Memory B cell (primary cell): Measurements from ENCODE around the gene CHPT1.
A peak's percentile ranks its signal among the peaks of the same experiment; 100 is the strongest.

Experiments used
- ATAC-seq: fragments of 150-1000 bp; cut with Tn5 transposase; 2 replicates; pipeline ENCODE4 v1.10.0; 2021; ENCODE audit warnings: low read depth, mild to moderate bottlenecking, moderate library complexity
- DNase-seq, 2 donors: peaks; one replicate each; pipeline ENCODE4 v3.0.0; 2022; ENCODE audit warnings: low spot score in 2 of 2
- H3K27ac Mint-ChIP-seq: one replicate; pipeline ENCODE4 v1.8.0; 2022; ENCODE audit warnings: mild to moderate bottlenecking, moderate library complexity, mixed read lengths
- H3K27me3 Mint-ChIP-seq: one replicate; pipeline ENCODE4 v1.8.0; 2022; ENCODE audit warnings: mixed read lengths
- H3K36me3 Mint-ChIP-seq: one replicate; pipeline ENCODE4 v1.8.0; 2022; ENCODE audit warnings: mild to moderate bottlenecking, mixed read lengths
- H3K4me1 Mint-ChIP-seq: one replicate; pipeline ENCODE4 v1.8.0; 2022; ENCODE audit warnings: mixed read lengths
- H3K4me3 Mint-ChIP-seq: one replicate; pipeline ENCODE4 v1.8.0; 2022; ENCODE audit warnings: mild to moderate bottlenecking, moderate library complexity, mixed read lengths
- H3K9me3 Mint-ChIP-seq: one replicate; pipeline ENCODE4 v1.8.0; 2022; ENCODE audit warnings: mixed read lengths

The CHPT1 gene

DNA sequence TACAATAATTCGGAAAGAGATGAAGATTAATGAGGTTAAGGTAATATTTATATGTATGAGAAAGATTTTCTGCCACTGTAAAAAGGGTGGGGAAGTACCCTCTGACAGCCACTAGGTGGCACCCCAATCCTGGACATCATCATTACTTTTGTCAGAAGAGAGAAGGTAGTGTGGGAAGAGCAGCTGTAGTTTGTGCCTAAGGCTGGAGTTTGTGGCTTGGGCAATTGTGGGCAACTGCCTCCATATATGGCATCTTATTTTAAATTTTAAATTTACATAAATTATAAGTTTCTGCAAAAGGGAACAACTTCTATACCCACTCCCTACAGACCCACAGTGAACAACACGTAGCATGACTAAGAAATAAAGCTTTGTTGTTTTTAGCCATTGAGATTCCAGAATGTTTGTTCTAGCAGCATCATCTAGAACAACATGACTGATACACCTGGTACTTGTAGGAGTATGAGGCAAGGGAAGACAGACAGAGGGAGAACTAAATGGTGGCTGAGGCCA lies 76.3 kb downstream of the CHPT1 start:
- Mint-ChIP-seq H3K9me3 (no peaks in the 10 kb centered on the region), H3K4me3 (no peak overlapping the region), H3K27ac (peak overlapping the region; percentile 67), H3K4me1 (peaks cover 3% of the 10 kb centered on the region), H3K36me3 (peaks cover 12% of the 10 kb centered on the region), H3K27me3 (no peaks in the 10 kb centered on the region)
- DNase-seq: peak; percentile 63 to 71
- peak; percentile 83 for ATAC-seq

DNA sequence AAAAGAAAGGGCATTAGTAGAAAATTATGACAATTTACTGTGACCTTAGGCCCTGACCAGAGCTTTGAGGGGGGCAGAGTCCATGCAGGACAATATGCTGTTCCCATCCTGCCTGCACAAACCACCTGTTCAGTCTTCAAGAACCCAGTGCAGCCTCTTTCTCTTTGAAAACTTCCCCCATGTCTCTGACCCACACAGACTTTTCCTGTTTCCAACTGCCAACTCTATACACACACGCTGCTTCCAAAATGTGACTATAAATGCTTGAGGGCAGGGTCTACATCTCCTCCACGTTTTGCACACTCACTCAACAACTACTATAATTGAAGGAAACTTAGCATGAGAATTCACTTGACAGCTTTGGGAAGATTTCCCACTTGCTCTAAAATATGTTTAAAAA lies 78.4 kb downstream of the CHPT1 start:
- no peak for ATAC-seq
- Mint-ChIP-seq H3K27ac (no peak overlapping the region), H3K27me3 (no peaks in the 10 kb centered on the region), H3K36me3 (peaks cover 10% of the 10 kb centered on the region), H3K4me1 (peaks cover 7% of the 10 kb centered on the region), H3K9me3 (no peaks in the 10 kb centered on the region), H3K4me3 (no peak overlapping the region)
- no peak for DNase-seq

- Mint-ChIP-seq H3K4me3 (no peak overlapping the region), H3K27ac (peak overlapping the region; percentile 67), H3K4me1 (peaks cover 12% of the 10 kb centered on the region), H3K36me3 (peaks cover 13% of the 10 kb centered on the region), H3K9me3 (no peaks in the 10 kb centered on the region), H3K27me3 (no peaks in the 10 kb centered on the region)
- DNase-seq (no peak), ATAC-seq (no peak)
Observed at GRCh38 chr12:101777485-101777884, 80.0 kb downstream of the CHPT1 start.

- H3K4me1 Mint-ChIP-seq: peaks cover 13% of the 10 kb centered on the region
- no peak overlapping the region for H3K4me3 Mint-ChIP-seq
- H3K36me3 Mint-ChIP-seq: peaks cover 17% of the 10 kb centered on the region
- peak overlapping the region; percentile 67 for H3K27ac Mint-ChIP-seq
- no peak for DNase-seq
- no peak for ATAC-seq
- no peaks in the 10 kb centered on the region for H3K9me3 Mint-ChIP-seq
- no peaks in the 10 kb centered on the region for H3K27me3 Mint-ChIP-seq
Observed at GRCh38 chr12:101777978-101778377, 80.5 kb downstream of the CHPT1 start.
